Measurements from ENCODE around the gene C14orf132. TPM values are rescaled to one million over a fixed set of nuclear protein-coding genes. Genes with fewer than 3 reads are reported as not detected.

Gene C14orf132
- total RNA-seq, 2 experiments from 2014 or later = 3.2 to 4.6 TPM

DNA sequence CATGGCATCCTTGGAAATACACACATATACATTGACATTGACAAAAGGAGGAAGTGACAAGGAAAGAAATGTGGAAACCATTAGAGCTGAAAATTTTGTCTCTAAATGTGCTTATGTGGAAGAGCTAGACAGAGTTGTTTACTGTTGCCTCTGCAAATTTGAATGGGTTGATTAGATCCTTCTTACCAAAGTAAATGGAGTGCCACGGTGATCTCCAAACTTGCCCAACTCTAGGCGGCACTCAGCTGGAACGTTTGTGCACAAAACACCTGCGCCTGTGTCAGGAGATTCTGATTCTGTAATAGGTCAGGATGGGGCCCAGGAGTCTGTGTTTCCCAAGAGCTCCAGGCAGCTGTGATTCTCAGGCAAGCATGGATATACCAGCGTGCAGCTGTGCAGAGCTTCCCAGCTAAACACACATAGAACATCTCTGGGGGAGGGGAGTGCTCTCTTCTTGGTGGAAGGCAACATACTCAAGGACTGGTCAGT, 87.7 kb downstream of the C14orf132 start:
- DNase-seq = no peak
- Mint-ChIP-seq H3K27ac (peak overlapping the region; percentile 68), H3K9me3 (no peaks in the 10 kb centered on the region), H3K36me3 (no peaks in the 10 kb centered on the region), H3K27me3 (no peaks in the 10 kb centered on the region), H3K4me3 (no peak overlapping the region), H3K4me1 (ENCODE audit: low read depth) (peaks cover 38% of the 10 kb centered on the region)
- ChIA-PET POLR2A (no interaction called here), CTCF (interaction anchor here (1.3 kb wide), 1 partner anchor 26 kb away, joined by 4 read pairs; no protein-coding TSS in a partner anchor)
- intact Hi-C loops (cut with micrococcal nuclease) = no loop called here

DNA sequence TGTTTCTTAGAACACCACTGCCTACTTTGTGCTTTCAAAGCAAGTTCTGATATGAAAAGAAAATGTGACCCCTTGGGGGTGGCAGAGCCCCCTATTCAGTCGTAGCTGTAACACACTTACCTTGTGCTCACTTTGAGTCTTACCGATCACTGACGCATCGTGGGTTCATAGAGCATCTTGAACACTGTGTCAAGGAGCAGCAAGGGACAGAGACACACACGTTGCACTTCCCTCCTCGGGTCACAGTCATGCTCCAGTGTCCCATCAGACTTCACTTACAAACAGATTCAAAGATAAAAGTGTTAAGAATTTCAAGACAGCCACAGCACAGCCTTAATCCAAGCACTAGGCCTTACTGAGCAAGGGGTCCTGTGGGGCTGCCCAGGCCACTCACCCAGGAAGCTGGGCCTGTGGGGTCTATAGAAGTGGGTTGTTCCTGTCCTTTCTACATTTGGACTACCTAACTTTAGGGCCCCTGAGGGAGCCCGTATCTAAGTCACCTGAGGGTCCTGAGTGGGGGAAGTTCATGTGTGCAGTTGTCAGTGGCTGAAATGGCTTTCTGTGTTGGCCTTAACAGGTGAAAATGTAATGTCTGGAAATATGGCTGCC, 90.1 kb downstream of the C14orf132 start:
- intact Hi-C loops (cut with micrococcal nuclease) = no loop called here
- H3K36me3 Mint-ChIP-seq = no peaks in the 10 kb centered on the region
- DNase-seq = no peak
- H3K4me3 Mint-ChIP-seq = no peak overlapping the region
- POLR2A ChIA-PET = no interaction called here
- peaks cover 27% of the 10 kb centered on the region for H3K4me1 Mint-ChIP-seq (ENCODE audit: low read depth)
- no peaks in the 10 kb centered on the region for H3K9me3 Mint-ChIP-seq
- no peak overlapping the region for H3K27ac Mint-ChIP-seq
- peaks cover 5% of the 10 kb centered on the region for H3K27me3 Mint-ChIP-seq
- CTCF ChIA-PET = no interaction called here

DNA sequence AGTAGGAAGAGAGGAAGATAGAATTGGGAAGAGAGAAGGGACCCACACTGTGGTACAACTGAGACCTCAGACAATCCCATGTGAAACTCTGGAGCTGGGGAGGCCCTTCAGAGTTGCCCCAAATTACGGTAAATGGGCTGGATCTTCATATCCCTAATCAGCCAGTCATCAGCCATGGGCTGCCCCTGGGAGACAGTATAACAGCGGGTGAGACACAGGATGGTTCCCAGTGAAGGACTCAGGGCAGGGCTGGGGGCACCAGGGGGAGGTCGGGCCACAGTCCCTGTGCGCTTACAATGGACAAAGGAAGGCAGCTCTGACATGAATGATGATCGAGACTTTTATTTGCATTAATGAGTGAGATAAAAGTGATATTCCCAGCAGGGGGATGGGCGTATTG, 91.2 kb downstream of the C14orf132 start:
- POLR2A ChIA-PET = interaction anchor here (0.7 kb wide), 1 partner anchor 10 kb away, joined by 3 read pairs; no protein-coding TSS in a partner anchor
- intact Hi-C loops (cut with micrococcal nuclease) = no loop called here
- CTCF ChIA-PET = no interaction called here

DNA sequence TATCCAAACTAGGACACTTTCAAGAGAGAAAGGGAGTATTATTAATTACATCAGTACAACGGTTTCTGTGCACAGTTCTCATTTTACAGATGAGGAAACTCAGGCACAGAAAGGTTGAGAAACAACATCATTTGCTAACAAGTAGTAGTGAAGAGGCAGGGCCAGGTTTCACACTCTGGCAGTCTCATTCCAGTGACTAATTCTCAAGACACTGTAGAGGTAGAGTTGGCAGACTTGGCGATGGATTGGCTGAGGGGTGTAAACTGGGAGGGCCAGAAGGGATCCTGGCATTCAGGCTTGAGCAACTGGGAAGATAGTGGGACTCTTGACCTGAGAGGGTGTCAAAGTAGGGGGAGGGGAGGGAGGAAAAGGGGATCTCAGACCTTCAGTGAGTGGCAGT, 91.7 kb downstream of the C14orf132 start:
- POLR2A ChIA-PET = interaction anchor here (0.7 kb wide), 1 partner anchor 11 kb away, joined by 3 read pairs; no protein-coding TSS in a partner anchor
- no peaks in the 10 kb centered on the region for H3K9me3 Mint-ChIP-seq

More for the DNA sequence above, 91.2 kb downstream of the C14orf132 start:
- peaks cover 18% of the 10 kb centered on the region for H3K4me1 Mint-ChIP-seq (ENCODE audit: low read depth)
- no peak for DNase-seq
- H3K4me3 Mint-ChIP-seq = no peak overlapping the region
- no peak overlapping the region for H3K27ac Mint-ChIP-seq
- H3K27me3 Mint-ChIP-seq = peaks cover 9% of the 10 kb centered on the region
- no peaks in the 10 kb centered on the region for H3K36me3 Mint-ChIP-seq
- no peaks in the 10 kb centered on the region for H3K9me3 Mint-ChIP-seq

DNA sequence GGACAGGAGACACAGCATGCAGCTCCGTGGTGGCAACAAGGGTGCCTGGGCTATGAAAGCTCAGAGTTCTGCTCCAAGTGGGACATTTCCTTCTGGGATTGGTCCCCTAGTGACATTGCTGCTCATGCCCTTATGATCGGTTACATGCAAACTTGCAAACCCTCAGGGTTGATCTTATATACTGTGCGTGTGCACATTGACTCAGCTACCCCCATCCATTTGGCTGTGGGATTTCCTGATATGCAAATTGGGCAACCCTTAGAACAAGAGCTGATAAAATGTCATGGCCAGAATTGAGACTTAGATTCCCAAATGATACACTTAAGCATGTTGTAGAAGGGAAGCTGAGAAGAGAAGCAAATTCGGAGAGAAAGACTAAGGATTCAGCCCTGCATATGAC, 92.7 kb downstream of the C14orf132 start:
- peaks cover 10% of the 10 kb centered on the region for H3K27me3 Mint-ChIP-seq
- no peak overlapping the region for H3K4me3 Mint-ChIP-seq
- no peaks in the 10 kb centered on the region for H3K36me3 Mint-ChIP-seq
- H3K27ac Mint-ChIP-seq = no peak overlapping the region
- DNase-seq = no peak
- H3K4me1 Mint-ChIP-seq (ENCODE audit: low read depth) = peaks cover 5% of the 10 kb centered on the region
- no peaks in the 10 kb centered on the region for H3K9me3 Mint-ChIP-seq
- intact Hi-C loops (cut with micrococcal nuclease) = no loop called here
- ChIA-PET CTCF (no interaction called here), POLR2A (no interaction called here)

More for the DNA sequence above, 91.7 kb downstream of the C14orf132 start:
- no peak for DNase-seq
- Mint-ChIP-seq H3K27ac (no peak overlapping the region), H3K27me3 (peaks cover 10% of the 10 kb centered on the region), H3K4me1 (ENCODE audit: low read depth) (peaks cover 14% of the 10 kb centered on the region), H3K36me3 (no peaks in the 10 kb centered on the region), H3K4me3 (no peak overlapping the region)
- intact Hi-C loops (cut with micrococcal nuclease) = no loop called here
- CTCF ChIA-PET = interaction anchor here (0.6 kb wide), 1 partner anchor 27 kb away, joined by 3 read pairs; no protein-coding TSS in a partner anchor

DNA sequence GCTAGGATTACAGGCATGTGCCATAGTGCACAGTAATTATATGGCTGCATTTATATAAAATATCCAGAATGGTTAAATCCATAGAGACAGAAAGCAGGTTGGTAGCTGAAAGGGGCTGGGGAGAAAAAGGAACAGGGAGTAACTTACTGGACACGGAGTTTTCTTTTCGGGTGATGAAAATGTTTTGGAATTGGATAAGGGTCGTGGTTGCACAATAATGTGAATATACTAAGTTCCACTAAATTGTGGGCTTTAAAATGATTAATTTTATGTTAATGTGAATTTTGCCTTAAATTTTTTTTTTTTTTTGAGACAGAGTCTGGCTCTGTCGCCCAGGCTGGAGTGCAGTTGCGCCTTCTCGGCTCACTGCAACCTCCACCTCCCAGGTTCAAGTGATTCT, 95.3 kb downstream of the C14orf132 start:
- Mint-ChIP-seq H3K9me3 (peaks cover 14% of the 10 kb centered on the region), H3K36me3 (no peaks in the 10 kb centered on the region), H3K4me3 (no peak overlapping the region), H3K27ac (no peak overlapping the region), H3K4me1 (ENCODE audit: low read depth) (no peaks in the 10 kb centered on the region), H3K27me3 (peaks cover 14% of the 10 kb centered on the region)
- intact Hi-C loops (cut with micrococcal nuclease) = no loop called here
- DNase-seq = no peak
- CTCF ChIA-PET = no interaction called here
- POLR2A ChIA-PET = no interaction called here

DNA sequence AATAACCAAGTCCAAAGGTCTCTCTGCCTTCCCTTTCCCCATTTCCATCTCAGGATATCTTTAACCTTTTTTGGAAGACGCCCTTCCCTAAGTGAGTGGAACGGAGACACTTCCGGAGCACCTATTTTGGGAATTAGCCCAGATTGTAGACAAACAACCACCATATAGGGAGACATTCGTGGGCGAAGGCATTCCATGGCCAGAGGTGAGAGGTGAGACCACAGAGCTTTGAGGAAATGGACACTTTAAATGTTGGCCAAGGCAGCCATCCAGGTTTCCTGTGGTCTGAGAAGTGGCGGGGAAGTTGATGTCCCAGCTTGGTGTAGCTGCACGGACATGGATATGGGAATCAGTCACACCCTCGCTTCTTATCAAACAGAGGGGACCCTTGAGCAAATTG, 96.1 kb downstream of the C14orf132 start:
- Mint-ChIP-seq H3K36me3 (no peaks in the 10 kb centered on the region), H3K4me3 (no peak overlapping the region), H3K27me3 (peaks cover 14% of the 10 kb centered on the region), H3K4me1 (ENCODE audit: low read depth) (no peaks in the 10 kb centered on the region), H3K27ac (no peak overlapping the region), H3K9me3 (peaks cover 14% of the 10 kb centered on the region)
- ChIA-PET CTCF (no interaction called here), POLR2A (no interaction called here)
- intact Hi-C loops (cut with micrococcal nuclease) = no loop called here
- no peak for DNase-seq

DNA sequence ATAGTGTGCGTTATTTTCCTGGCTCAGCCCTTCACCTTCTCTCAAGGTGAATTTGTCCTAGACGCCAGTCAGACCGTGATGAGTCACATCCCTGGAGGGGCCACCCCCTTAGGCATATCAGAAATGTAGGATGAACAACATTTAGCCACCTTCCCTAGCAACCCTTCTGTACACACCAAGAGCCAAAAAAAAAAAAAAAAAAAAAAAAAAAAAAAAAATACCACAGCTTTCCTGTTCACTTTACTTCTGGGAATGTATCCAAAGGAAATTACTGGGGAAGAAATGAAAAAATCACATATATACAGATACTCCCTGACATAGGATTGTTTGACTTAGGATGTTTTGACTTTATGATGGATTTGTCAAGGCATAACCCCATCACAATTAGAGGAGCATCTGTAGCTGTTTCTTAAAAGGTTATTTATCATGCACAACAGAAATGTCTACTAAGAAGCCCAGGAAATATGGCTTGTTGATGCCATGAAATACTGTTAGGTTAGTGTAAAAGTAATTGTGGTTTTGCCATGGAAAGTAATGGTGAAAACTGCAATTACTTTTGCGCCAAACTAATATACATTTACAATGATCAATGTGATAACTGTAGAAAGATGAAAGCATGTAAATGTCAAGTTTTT, 97.3 kb downstream of the C14orf132 start:
- ChIA-PET POLR2A (no interaction called here), CTCF (no interaction called here)
- Mint-ChIP-seq H3K9me3 (peaks cover 14% of the 10 kb centered on the region), H3K4me1 (ENCODE audit: low read depth) (no peaks in the 10 kb centered on the region), H3K36me3 (no peaks in the 10 kb centered on the region), H3K27ac (no peak overlapping the region), H3K4me3 (no peak overlapping the region), H3K27me3 (peaks cover 14% of the 10 kb centered on the region)
- intact Hi-C loops (cut with micrococcal nuclease) = no loop called here
- no peak for DNase-seq

DNA sequence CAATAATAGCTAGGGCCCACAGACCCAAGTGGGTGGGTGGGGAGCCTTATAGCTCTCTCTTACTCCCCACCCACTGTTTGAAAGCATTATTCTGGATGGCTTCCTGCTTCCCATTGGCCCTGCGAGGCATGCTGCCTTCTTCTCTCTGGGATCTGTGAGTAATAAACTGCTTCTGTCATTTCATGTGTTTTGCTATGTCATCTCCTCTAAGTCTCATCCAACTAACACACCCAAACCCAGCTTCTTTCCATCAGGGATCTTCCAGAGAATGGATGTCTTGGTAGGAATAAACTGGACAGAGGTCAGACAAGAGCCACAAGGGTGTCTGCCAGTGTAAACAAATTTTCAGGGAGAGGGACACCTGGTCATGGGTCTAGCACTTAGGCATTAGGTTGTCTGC, 99.1 kb downstream of the C14orf132 start:
- Mint-ChIP-seq H3K4me1 (ENCODE audit: low read depth) (no peaks in the 10 kb centered on the region), H3K36me3 (no peaks in the 10 kb centered on the region), H3K9me3 (peaks cover 14% of the 10 kb centered on the region), H3K4me3 (no peak overlapping the region), H3K27ac (no peak overlapping the region), H3K27me3 (peaks cover 16% of the 10 kb centered on the region)
- POLR2A ChIA-PET = no interaction called here
- CTCF ChIA-PET = no interaction called here
- no peak for DNase-seq
- intact Hi-C loops (cut with micrococcal nuclease) = no loop called here

DNA sequence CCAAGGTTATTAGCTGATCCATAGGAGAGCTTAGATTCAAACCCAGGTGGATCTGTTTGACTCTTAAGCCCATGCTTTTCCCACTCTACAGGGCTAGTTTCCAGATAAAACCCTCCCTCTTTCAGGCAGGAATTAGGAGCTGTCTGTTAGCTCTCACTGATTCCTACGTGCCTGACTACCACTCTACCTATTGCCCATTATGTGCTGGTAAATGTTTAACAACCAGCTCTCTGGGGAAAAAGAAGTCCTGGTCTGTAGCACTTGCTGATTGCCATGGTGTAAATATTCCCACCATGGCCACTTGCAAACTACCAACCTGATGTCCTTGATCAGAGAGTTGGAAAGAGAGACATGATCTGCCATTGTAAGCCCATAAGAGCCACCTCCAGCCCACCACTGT, 100.0 kb downstream of the C14orf132 start:
- no peak overlapping the region for H3K4me3 Mint-ChIP-seq
- POLR2A ChIA-PET = no interaction called here

DNA sequence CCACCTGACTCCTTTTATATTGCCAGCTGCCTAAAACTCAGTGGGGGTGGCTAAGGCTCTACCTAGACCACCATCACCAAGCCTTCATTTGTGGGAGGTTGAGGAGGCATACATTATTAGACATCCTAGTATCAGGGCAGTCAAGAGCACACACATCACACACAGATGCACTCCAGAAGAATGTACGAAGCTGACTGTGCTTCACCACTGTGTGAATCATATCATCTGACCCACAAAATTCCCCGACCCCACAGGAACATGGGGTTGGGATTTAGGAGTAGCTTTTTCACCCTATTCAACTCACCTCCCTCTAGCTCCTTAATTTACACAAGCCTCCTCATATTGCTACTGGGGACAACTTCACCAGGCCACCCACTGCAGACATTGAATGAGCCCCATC, 100.7 kb downstream of the C14orf132 start:
- no peak for DNase-seq
- Mint-ChIP-seq H3K27ac (no peak overlapping the region), H3K36me3 (no peaks in the 10 kb centered on the region), H3K9me3 (peaks cover 16% of the 10 kb centered on the region), H3K27me3 (peaks cover 18% of the 10 kb centered on the region), H3K4me1 (ENCODE audit: low read depth) (no peaks in the 10 kb centered on the region), H3K4me3 (no peak overlapping the region)
- ChIA-PET CTCF (no interaction called here), POLR2A (no interaction called here)
- intact Hi-C loops (cut with micrococcal nuclease) = no loop called here

More for the DNA sequence above, 100.0 kb downstream of the C14orf132 start:
- intact Hi-C loops (cut with micrococcal nuclease) = no loop called here
- Mint-ChIP-seq H3K9me3 (peaks cover 14% of the 10 kb centered on the region), H3K36me3 (no peaks in the 10 kb centered on the region), H3K27me3 (peaks cover 16% of the 10 kb centered on the region), H3K27ac (no peak overlapping the region), H3K4me1 (ENCODE audit: low read depth) (no peaks in the 10 kb centered on the region)
- no peak for DNase-seq
- CTCF ChIA-PET = no interaction called here

DNA sequence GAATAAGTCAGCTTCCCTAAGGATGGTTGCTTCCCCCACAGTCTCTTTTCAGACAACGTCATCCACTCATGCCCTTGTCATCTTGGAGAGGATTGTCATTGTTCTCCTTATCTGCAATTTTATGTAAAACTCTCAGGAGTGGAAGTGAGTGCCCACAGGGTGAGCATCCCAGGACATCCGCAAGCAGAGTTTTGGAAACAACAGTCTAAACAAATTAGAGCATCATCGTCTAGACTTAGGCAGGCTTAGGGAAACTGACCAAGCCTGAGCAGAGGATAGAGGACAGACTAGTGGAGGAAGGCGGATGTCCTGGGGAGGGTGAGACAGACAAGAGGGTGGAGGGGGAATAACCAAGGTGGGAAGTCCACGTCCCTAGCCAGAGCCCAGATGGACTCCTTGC, 101.8 kb downstream of the C14orf132 start:
- no peak overlapping the region for H3K4me3 Mint-ChIP-seq

More for the DNA sequence above, 101.8 kb downstream of the C14orf132 start:
- intact Hi-C loops (cut with micrococcal nuclease) = no loop called here
- Mint-ChIP-seq H3K9me3 (peaks cover 16% of the 10 kb centered on the region), H3K36me3 (no peaks in the 10 kb centered on the region), H3K27ac (no peak overlapping the region), H3K27me3 (peaks cover 13% of the 10 kb centered on the region), H3K4me1 (ENCODE audit: low read depth) (no peaks in the 10 kb centered on the region)
- ChIA-PET CTCF (no interaction called here), POLR2A (no interaction called here)
- no peak for DNase-seq
